ENCODE results near the gene SGTA. TPM values are rescaled to one million over a fixed set of nuclear protein-coding genes. Genes with fewer than 3 reads are reported as not detected.

Gene SGTA
- total RNA-seq, 1 experiment from 2014 or later = 85.7 TPM

GRCh38 chr19:2722541-2723344 is 60.3 kb downstream of the SGTA start:
- in situ Hi-C loops (cut with HindIII; ENCODE audit: low pct_unique_long_range_greater_than_20kb, low sequenced_read_pairs) (no loop called here), intact Hi-C loops (cut with micrococcal nuclease; ENCODE audit: unreplicated experiment) (no loop called here)
- no peaks in the 10 kb centered on the region for H3K27me3 ChIP-seq (ENCODE audit: control insufficient read depth, insufficient read depth, low read length)
- no peak for TF ChIP-seq CTCF (IDR thresholded peaks at IDR 0.05)
- TF ChIP-seq REST (IDR thresholded peaks at IDR 0.05; ENCODE audit: insufficient read depth in 1 of 2, low read depth in 2 of 2, low read length in 1 of 2) = peak in 1 of 2 experiments; percentile 6; a peak in 1 of 4 replicates
- TF ChIP-seq POLR2AphosphoS5 (IDR thresholded peaks at IDR 0.05; ENCODE audit: low read depth, low read length) = no peak
- H3K4me1 ChIP-seq (ENCODE audit: control insufficient read depth, insufficient read depth, low read length) = peaks cover 15% of the 10 kb centered on the region
- ChIA-PET POLR2A (no interaction called here), CTCF (no interaction called here)
- H3K4me3 ChIP-seq (ENCODE audit: low read depth in 2 of 2, low read length in 2 of 2) = no peak overlapping the region
- 0 out of 2 replicates have a peak overlapping the region, but pooled peaks have one; percentile 23 for H3K27ac ChIP-seq (ENCODE audit: low read length)
- no TSS peak for BruUV-seq (replicated peaks)
- H3K36me3 ChIP-seq (ENCODE audit: control insufficient read depth, insufficient read depth, low read length) = no peaks in the 10 kb centered on the region
- DNase-seq (ENCODE audit: low read depth, low spot score) (no peak), ATAC-seq (peak; percentile 79)
- H3K9me3 ChIP-seq (ENCODE audit: control insufficient read depth, insufficient read depth, low read depth, low read length) = no peaks in the 10 kb centered on the region

GRCh38 chr19:2721570-2722540 is 61.2 kb downstream of the SGTA start:
- no peak for DNase-seq (ENCODE audit: low read depth, low spot score)
- POLR2A ChIA-PET = no interaction called here
- CTCF ChIA-PET = no interaction called here
- Histone ChIP-seq H3K4me1 (ENCODE audit: control insufficient read depth, insufficient read depth, low read length) (peaks cover 15% of the 10 kb centered on the region), H3K9me3 (ENCODE audit: control insufficient read depth, insufficient read depth, low read depth, low read length) (no peaks in the 10 kb centered on the region), H3K4me3 (ENCODE audit: low read depth in 2 of 2, low read length in 2 of 2) (peak overlapping the region; percentile 40 to 44; a peak in 3 of 4 replicates), H3K27ac (ENCODE audit: low read length) (no peak overlapping the region), H3K27me3 (ENCODE audit: control insufficient read depth, insufficient read depth, low read length) (no peaks in the 10 kb centered on the region), H3K36me3 (ENCODE audit: control insufficient read depth, insufficient read depth, low read length) (no peaks in the 10 kb centered on the region)
- no TSS peak for BruUV-seq (replicated peaks)
- in situ Hi-C loops (cut with HindIII; ENCODE audit: low pct_unique_long_range_greater_than_20kb, low sequenced_read_pairs) = no loop called here
- ATAC-seq = no peak
- intact Hi-C loops (cut with micrococcal nuclease; ENCODE audit: unreplicated experiment) = no loop called here
- TF ChIP-seq SIN3A (IDR thresholded peaks at IDR 0.05; ENCODE audit: borderline replicate concordance, insufficient read depth, low read depth, low read length) (no peak), CTCF (IDR thresholded peaks at IDR 0.05) (no peak), TCF7L2 (IDR thresholded peaks at IDR 0.05; ENCODE audit: low read depth, low read length) (no peak)
